ENCODE results near the gene RNF213.
"Not testable (repeated sequence)": the region's sequence is repeated elsewhere in the genome, so short reads cannot be mapped to it uniquely, and the experiment has no call there.

The RNF213 gene

DNA sequence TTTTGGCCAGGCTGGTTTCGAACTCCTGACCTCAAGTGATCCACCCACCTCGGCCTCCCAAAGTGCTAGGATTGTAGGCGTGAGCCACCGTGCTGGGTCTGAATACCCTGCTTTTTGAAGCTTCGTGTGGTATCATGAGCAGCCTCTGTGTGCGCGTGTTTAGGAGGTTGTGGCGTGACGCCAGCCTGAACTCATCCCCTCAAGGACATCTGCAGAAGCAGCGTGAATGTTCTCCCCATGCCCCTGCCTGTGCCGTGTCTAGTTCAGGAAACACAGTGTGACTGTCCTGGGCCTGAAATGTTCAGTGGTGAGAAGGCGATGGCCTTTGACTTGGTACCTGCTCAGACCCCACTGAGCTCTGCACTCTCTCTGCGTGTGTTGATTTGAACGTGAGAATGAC, 35.6 kb downstream of the RNF213 start:
- DNase-seq = no peak

DNA sequence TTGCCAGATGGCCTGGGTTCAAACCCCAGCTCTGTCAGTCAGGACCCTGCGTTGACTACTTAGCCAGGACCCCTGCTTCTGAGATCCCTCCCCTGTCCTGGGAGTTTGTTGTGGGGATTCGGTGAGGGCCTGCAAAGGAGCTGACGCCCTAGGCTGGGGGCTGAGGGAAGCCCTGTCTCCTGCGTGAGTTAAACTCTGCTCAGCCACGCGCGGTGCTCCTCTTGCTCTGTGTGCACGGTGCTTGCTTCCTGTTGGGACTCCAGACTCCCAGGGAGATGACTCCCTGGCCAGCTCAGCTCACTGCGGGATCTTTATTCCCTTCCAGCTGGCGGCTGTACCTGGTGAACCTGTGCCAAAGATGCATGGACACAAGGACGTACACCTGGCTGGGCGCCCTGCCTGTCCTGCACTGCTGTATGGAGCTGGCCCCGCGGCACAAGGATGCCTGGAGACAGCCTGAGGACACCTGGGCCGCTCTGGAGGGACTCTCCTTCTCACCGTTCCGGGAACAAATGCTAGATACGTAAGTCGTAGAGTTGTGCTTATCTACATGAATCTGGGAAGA, 37.4 kb downstream of the RNF213 start:
- DNase-seq = no peak

DNA sequence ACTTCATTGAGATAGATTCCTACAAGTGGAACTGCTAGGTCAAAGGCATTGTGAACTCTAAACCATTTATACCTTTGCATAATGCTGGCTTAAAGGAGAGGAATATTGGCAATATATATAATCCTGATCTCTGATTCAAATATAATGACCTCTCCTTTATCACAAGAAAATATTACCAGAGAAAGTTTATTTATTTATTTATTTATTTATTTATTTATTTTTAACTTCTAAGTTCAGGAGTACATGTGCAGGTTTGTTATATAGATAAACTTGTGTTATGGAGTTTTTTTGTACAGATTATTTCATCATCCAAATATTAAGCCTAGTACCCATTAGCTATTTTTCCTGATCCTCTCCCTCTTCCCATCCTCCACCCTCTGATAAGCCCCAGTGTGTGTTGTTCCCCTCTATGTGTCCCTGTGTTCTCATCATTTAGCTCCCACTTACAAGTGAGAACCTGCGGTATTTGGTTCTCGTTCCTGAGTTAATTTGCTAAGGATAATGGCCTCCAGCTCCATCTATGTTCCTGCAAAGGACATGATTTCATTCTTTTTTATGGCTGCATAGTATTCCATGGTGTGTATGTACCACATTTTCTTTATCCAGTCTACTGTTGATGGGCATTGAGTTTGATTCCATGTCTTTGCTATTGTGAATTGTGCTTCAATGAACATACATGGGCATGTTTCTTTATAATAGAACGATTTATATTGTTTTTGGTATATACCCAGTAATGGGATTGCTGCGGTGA, 38.9 kb downstream of the RNF213 start:
- DNase-seq = not testable (repeated sequence)

DNA sequence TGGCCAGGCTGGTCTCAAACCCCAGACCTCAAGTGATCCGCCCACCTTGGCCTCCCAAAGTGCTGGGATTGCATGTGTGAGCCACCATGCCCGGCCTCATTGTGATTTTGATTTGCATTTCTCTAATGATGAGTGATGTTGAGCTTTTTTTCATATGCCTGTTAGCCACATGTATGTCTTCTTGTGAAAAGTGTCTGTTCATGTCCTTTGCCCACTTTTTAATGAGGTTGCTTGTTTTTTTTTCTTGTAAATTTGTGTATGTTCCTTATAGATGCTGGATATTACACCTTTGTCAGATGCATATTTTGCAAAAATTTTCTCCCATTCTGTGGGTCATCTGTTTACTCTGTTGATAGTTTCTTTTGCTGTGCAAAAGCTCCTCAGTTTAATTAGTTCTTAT, 40.1 kb downstream of the RNF213 start:
- not testable (repeated sequence) for DNase-seq

DNA sequence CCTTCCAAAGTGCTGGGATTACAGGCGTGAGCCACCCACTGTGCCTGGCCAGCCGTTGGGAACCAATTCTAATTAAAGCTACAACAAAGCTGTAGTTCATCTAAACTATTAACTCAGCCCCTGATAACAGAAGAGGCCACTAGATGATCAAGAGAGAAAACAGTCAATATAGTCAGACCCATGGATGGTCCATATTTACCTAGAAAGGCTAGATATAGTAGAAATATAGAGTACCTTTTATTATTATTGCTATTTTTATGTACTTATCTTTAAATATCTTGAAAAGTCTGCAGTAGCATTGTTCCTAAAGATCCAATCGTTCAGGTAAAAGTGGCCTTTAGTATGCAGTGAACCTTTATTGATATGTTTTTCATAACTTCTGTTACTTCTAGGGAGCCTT, 43.2 kb downstream of the RNF213 start:
- no peak for DNase-seq

DNA sequence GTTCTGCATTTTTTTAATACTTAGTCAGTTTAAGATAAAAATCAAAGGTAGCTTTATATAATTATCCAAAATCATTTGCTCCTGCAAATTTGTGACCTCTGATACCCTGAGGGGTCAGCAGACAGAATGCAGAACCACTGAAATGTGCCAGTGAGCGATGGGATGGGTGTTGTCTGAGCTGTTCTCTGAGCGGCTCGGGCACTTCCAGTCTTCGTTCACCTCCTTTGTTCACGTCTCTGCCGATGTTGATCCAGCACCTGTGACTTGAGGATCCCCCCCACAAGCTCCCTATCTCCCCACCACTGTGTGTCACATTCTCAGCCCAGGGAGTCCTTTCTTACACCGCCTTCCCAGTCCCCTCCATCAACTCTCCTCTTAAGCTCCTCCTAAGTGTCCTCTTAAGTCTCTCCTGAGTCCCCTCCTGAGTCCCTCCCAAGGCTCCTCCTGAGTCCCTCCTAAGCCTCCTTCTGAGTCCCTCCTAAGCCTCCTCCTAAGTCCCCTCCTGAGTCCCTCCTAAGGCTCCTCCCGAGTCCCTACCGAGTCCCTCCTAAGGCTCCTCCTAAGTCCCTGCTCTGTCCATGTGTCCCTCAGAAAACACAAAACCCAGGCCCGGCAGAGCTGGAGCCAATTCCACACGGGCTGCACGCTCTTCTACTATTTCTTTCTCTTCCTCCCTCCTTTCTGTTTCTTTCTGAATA, 47.5 kb downstream of the RNF213 start:
- no peak for DNase-seq

DNA sequence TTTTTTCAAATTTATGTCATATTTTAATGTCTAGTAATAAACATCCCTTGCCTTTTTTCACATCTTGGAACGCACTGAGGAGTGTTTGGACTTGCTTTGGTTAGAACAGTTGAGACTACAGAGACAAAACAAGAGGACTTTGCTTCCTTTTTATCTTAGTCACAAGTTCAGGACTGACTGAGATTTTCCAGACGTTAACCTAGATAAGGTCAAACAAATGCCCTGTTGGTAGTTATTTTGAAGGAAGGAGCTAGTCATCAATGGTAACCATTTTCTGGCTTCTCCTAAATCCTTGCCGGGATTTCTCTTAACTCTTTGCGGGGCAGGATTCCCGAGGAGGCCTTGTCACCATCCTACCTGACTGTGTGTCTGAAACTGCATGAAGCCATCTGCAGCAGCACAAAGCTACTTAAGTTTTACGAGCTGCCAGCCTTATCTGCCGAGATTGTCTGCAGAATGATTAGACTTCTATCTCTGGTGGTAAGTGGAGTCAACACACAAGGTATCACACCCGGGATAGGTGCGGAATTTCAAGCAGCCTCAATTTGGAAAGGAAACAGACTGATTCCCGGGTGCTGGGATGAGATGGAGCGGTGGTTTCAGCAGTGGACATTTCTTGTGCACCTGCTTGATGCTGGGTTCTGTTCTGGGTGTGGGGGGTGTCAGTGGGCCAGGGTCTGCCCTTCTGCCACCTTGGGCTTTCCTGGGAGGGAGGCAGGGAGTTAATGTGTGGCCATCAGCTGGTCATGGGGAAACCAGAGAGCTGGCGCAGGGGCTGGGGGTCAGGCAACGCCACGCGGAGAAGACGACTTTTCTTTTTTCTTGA, 48.3 kb downstream of the RNF213 start:
- DNase-seq = no peak

DNA sequence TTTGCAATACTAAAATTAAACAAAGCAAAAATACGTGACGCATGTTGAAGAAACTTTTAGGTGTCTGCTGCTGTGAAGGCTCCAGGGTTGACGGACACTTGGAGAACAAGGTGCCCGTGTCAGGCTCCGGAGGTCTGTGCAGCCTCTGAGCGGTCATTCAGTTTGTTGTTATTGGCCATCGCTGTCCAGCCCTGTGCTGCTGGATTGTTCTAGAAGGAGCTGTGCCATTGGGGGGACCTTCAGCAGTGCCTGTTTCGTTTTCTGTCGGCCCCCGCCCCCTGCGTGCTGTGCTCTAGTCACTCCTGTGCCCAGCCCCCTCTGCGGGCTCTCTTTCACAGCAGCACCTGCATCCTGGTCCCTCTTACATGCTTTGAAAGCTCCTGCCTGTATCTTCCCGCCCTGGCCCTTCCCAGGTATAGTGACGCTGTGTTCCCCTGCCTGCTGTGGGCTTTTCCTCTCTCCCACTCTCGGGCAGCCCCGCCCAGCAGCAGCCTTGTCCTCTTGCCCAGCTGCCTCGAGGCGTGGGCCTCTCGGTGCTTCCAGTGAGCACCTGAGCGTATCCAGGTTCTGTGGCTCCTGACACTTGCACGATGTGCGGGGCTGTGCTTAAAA, 50.7 kb downstream of the RNF213 start:
- DNase-seq = no peak

DNA sequence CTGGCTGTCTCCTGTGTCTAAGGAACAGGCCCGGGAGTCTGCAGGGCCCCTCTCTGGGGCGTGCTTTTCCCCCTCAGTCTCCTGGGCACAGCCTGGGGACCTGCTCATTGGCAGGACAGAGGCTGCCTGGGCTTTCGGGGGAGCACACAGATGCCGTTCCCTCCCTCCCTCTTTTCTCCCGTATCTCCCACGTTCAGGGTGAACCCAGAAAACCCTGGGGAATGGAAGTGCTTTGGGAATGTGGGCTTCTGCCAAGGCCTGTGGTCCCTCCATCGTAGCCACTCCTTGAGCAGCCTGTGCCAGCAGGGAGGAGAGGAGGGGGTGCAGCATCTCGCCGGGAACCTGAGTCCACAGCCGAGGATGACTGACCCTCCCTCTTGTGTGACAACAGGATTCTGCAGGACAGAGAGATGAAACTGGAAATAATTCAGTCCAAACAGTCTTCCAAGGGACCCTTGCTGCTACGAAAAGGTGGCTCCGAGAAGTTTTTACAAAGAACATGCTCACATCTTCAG, 52.0 kb downstream of the RNF213 start:
- DNase-seq = no peak

DNA sequence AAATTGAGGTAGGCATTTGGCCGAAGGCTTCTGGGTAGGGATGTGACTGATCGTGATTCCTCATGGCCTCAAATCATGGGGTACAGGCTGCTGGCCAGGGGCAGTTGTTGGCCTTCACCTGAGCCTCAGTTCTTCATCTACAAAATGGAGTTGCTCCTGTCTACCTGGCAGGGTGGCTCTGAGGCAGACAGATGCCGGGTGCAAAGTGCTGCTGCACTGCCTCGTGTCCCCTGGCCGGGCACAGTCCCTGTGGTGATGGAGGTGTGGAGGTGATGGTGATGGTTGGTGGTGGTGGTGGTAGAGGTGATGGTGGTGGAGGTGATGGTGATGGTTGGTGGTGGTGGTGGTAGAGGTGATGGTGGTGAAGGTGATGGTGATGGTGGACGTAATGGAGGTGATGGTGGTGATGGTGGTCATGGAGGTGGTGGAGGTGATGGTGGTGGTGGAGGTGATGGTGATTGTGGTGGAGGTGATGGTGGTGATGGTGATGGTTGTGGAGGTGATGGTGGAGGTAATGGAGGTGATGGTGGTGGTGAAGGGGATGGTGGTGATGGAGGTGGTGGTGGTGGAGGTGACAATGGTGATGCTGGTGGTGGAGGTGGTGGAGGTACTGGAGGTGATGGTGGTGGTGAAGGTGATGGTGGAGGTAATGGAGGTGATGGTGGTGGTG, 52.6 kb downstream of the RNF213 start:
- no peak for DNase-seq

DNA sequence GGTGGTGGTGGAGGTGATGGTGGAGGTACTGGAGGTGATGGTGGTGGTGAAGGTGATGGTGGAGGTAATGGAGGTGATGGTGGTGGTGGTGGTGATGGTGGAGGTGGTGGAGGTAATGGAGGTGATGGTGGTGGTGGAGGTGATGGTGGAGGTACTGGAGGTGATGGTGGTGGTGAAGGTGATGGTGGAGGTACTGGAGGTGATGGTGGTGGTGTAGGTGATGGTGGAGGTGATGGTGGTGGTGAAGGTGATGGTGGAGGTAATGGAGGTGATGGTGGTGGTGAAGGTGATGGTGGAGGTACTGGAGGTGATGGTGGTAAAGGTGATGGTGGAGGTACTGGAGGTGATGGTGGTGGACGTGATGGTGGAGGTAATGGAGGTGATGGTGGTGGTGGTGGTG, 53.3 kb downstream of the RNF213 start:
- not testable (repeated sequence) for DNase-seq

DNA sequence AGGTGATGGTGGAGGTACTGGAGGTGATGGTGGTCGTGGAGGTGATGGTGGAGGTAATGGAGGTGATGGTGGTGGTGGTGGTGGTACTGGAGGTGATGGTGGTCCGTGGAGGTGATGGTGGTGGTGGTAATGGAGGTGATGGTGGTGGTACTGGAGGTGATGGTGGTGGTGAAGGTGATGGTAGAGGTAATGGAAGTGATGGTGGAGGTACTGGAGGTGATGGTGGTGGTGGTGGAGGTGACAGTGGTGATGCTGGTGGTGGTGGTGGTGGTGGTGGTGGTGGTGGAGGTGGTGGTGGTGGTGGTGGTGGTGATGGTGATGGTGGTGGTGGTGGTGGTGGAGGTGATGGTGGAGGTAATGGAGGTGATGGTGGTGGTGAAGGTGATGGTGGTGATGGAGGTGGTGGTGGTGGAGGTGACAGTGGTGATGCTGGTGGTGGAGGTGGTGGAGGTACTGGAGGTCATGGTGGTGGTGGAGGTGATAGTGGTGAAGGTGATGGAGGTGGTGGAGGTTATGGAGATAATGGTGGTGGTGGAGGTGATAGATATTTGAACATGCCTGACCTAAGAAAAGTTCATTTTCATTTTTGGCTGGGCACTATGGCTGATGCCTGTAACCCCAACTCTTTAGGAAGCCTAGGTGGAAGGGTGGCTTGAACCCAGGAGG, 55.0 kb downstream of the RNF213 start:
- DNase-seq = no peak

DNA sequence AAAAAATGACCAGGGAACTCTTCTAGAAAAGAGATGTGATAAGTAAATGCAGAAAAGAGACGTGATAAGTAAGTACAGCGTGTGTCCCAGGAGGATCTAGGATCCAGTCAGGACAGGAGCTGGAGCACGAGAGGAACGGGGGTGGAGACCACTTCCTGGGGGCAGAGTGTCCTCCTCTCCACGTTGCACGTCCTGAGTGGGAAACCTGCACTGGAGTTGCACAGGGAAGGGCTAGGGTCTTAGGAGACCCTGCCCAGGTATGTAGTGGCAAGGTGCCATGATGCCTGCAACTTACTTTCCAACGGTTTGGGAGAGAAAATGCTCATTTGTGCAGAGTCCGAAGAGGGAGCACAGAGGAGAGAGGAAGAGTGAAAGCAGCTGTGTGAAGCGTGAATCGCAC, 55.8 kb downstream of the RNF213 start:
- DNase-seq = no peak

DNA sequence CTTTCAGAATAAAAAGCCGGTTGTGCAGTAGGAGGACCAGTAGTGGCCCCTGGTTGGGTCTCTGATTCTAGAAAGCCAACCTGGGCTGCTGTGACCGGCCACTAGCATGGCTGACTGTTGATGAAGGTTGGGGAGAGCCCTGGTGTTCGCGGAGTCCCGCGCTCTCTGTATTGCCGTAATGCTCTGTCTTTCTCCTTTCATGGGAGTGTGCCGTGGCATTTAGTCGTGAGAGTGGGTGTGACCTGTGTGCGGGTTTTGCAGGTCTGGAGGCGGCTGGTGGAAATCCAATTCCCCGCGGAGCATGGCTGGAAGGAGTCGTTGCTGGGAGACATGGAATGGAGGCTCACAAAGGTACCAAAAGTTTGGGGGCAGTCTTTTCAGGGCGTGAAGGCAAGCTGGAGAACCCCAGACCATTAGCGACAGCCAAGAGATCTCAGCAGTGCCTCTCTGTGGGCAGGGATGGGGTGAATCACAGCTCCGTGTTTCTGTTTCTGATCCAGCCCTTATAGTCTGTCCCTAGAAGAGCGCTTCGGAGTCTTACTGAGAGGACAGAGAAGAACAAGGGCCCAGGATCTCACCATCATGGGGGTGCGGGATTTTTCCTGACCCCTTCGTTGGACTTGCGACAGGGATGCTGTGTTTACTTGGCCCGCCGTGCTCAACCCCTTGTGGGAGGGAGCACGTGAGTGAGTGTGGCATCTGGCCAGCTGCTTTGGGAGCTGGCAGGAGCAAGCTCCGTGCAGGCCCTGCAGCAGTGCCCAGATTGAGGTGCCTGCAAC, 56.5 kb downstream of the RNF213 start:
- no peak for DNase-seq

DNA sequence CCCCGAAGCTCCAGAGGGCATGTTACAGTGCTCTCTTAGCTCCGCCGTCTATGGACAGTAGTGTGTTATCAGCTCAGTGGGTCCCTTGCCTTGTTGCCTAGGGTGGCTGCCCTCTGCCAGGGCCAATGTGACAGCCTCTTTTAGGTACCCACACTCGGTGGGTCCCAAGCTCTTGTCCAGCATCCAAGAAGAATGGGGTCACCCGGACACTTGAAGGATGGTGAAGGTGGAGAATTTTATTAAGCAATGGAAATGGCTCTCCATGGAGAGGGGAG, 57.0 kb downstream of the RNF213 start:
- DNase-seq = no peak

DNA sequence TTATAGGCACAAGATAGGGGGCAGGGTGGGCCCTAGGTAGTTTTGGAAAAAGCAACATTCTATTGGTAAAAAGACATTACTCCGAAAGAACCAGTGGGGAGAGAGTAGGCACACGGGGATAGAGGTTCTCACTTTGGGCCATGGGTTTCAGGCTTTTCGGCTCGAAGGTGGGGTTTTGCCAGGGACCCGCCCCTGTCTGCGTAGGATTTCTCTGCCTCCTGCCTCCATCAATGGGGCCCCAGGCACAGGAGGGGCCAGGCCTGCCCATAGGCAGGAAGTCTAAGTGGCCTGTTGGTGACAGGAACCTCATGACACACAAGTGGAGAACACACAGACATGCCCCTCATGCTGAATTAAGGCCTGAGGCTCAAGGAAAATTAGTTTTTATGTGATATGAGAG, 57.5 kb downstream of the RNF213 start:
- no peak for DNase-seq

DNA sequence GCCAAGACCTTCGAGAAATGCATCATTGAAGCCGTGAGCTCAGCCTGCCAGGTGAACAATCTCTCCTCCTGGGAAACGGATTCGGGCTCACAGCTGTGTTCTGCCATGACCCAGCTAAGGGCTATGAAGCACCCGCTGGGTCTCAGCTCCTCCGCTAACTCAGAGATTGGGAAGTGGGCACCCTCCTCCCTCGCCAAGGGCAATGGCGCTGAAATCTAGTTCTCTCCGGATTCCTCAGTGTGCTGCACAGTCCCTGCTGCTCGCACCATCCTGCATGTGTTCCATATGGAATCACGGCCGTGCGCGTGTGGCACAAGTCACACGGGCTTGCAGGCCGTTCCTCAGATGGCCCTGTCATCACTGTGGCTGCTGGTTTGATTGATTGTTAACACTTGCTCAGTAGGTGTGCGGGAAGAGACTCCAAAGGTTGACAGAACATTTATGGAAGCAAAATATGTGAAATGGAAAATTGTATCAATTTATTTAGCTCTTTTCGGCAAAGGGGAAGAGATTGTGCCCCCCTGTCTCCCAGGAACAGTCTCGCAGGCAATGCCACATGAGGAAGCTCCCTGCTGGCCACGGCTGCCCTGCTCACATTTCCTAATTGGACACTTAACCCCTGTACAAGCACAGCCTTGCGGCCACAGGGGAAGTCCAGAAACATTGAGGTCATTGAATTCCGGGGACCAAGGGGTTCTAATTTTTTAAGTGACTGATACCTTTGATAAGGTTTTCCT, 58.8 kb downstream of the RNF213 start:
- DNase-seq = no peak

DNA sequence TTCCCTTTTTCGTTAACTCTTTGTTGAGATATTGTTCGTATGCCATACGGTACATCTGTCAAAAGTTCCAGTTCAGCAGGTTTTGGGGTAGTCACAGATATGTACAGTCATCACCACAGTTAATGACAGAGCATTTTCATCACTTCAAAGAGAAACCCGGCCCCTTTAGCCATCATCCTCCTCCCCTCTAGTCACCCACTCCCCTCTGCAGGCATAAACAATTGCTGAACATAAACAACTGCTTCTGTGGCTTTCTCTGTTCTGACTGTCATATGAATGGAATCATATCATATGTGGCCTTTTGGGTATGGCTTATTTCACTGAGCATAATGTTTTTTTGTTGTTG, 59.3 kb downstream of the RNF213 start:
- DNase-seq = no peak

DNA sequence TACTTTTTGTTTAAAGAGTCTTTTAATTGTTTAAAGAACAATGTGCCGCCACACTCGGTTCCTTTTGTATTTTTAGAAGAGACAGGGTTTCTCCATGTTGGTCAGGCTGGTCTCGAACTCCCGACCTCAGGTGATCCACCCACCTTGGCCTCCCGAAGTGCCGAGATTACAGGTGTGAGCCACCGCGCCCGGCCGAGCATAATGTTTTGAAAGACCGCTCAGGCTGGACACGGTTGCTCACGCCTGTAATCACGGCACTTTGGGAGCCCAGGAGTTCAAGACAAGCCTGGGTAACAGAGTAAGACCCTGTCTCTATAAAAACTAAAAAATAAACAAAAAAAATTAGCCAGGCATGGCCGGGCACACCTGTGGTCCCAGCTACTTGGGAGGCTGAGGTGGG, 59.8 kb downstream of the RNF213 start:
- no peak for DNase-seq

DNA sequence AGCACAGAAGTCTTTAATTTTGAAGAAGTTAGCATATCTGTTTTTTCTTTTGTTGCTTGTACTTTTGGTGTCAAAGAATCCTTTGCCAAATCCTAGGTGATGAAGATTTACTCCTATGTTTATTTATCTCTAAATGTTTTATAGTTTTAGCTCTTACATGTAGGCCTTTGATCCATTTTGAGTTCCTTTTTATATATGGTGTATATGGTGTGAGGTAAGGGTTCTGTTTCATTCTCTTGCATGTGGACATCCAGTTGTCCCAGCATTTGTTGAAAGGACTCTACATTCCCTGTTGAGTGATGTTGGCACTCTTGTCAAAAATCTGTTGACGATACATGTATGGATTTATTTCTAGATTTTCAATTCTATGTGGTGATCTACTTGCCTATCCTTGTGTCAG, 62.2 kb downstream of the RNF213 start:
- no peak for DNase-seq

Measured in right forelimb (tissue), 1 donor.